Uterus (tissue), 4 donors: ENCODE data around the gene NOG. TPM values are rescaled to one million over a fixed set of nuclear protein-coding genes. Genes with fewer than 3 reads are reported as not detected.

Experiments used
- DNase-seq, 2 donors: peaks; one replicate each; pipeline ENCODE4 v3.0.0-alpha.2; 2019 to 2020
- H3K27ac ChIP-seq, 2 donors: fragments of 200-600 bp; sonication (generic); 1 replicate in 1 of 2; 2 replicates in 1 of 2; pipeline ENCODE4 v1.5.1; 2016 to 2018
- H3K27me3 ChIP-seq, 2 donors: fragments of 200-600 bp; sonication (generic); one replicate each; pipeline ENCODE4 v1.5.1; 2018 to 2019; ENCODE audit warnings: control low read depth in 1 of 2
- H3K36me3 ChIP-seq, 2 donors: fragments of 200-600 bp; sonication (generic); one replicate each; pipeline ENCODE4 v1.5.1; 2019; ENCODE audit warnings: control low read depth in 1 of 2
- H3K4me1 ChIP-seq, 2 donors: fragments of 200-600 bp; sonication (generic); one replicate each; pipeline ENCODE4 v1.5.1; 2018 to 2019; ENCODE audit warnings: control low read depth in 1 of 2
- H3K4me3 ChIP-seq, 2 donors: fragments of 200-600 bp; sonication (generic); 1 replicate in 1 of 2; 2 replicates in 1 of 2; pipeline ENCODE4 v1.5.1; 2018 to 2019; ENCODE audit warnings: mild to moderate bottlenecking in 1 of 2
- H3K9me3 ChIP-seq, 2 donors: fragments of 200-600 bp; sonication (generic); one replicate each; pipeline ENCODE4 v1.5.1; 2019; ENCODE audit warnings: control low read depth in 1 of 2
- POLR2A ChIP-seq, 2 donors: fragments of 450-650 bp; IDR thresholded peaks; one replicate each; pipeline ENCODE4 v1.6.1; 2016; ENCODE audit warnings: antibody characterized with exemption in 2 of 2, mild to moderate bottlenecking in 1 of 2, moderate library complexity in 1 of 2
- intact Hi-C: fragments of 100-400 bp; cut with DNase I; formaldehyde crosslinking; loops from one replicate; pipeline ENCODE4 v1.15.1; 2023; ENCODE audit warnings: low total_unique reads
- small RNA-seq: library from RNA; depleted of rRNA; stranded (forward); fragments of <200 nt; gene quantifications from one replicate; pipeline ENCODE3, GENCODE V24; 2016
- total RNA-seq, 4 donors: library from RNA; depleted of rRNA in 3 of 4; stranded (reverse); fragments of >200 nt in 3 of 4; gene quantifications; one replicate each; pipeline versions ENCODE4 v1.1.0 to v1.2.4, GENCODE V29; 2014 to 2023
- TF ChIP-seq, protein P1 (sequence below), 4 experiments: fragments of 200-600 bp in 2 of 4; fragments of 450-650 bp in 2 of 4; sonication (generic) in 2 of 4; IDR thresholded peaks; one replicate each; pipeline ENCODE4 v1.5.1; 2016 to 2019; ENCODE audit warnings: antibody characterized with exemption in 4 of 4, mild to moderate bottlenecking in 2 of 4, moderate library complexity in 1 of 4
- donor health status: DM: yes; HTN: yes; CAD: no.

NOG gene
- total RNA-seq, 4 donors from 2014 or later, result 0.21 to 2.6 TPM; not detected in 2

DNA sequence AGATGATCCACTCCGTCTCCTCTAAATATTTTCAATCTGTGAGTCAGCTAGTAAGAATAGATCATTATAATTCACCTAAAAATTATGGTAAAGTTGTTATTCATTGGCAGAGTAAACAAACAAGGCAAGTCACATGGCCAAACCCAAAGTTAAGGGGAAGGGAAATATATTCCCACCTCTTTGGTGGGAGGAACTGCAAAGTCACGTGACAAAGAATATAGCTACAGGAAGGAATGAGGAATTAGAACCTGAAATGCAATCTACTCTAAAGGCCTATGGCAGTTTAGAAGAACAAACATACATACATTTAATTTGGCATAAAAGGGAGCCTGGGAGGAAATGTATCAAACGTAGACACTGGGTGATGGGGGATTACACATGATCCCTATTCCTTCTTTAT lies 48.9 kb downstream of the NOG start:
- TF ChIP-seq POLR2A (IDR thresholded peaks at IDR 0.05), result no peak
- TF ChIP-seq, protein P1, sequence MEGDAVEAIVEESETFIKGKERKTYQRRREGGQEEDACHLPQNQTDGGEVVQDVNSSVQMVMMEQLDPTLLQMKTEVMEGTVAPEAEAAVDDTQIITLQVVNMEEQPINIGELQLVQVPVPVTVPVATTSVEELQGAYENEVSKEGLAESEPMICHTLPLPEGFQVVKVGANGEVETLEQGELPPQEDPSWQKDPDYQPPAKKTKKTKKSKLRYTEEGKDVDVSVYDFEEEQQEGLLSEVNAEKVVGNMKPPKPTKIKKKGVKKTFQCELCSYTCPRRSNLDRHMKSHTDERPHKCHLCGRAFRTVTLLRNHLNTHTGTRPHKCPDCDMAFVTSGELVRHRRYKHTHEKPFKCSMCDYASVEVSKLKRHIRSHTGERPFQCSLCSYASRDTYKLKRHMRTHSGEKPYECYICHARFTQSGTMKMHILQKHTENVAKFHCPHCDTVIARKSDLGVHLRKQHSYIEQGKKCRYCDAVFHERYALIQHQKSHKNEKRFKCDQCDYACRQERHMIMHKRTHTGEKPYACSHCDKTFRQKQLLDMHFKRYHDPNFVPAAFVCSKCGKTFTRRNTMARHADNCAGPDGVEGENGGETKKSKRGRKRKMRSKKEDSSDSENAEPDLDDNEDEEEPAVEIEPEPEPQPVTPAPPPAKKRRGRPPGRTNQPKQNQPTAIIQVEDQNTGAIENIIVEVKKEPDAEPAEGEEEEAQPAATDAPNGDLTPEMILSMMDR (IDR thresholded peaks at IDR 0.05), result no peak
- Histone ChIP-seq H3K36me3 (no peaks in the 10 kb centered on the region), H3K27ac (no peak overlapping the region), H3K9me3 (no peaks in the 10 kb centered on the region), H3K4me3 (no peak overlapping the region), H3K4me1 (no peaks in the 10 kb centered on the region), H3K27me3 (no peaks in the 10 kb centered on the region)
- intact Hi-C loops, result no loop called here
- DNase-seq, result no peak

Small RNAs within 50 kb of the gene (small RNA-seq; reads per million reads assigned to genes)
- gene RPL39P33, result not detected

Other genes with a start within 250 kb of the NOG start
- gene C17orf67, start 240.2 kb downstream of the NOG start, total RNA-seq, result 10 to 100 TPM in 1 of 4 donors, 1 to 10 TPM in 2, not detected in 1; 1.4 to 27.4 (median 9.4) TPM
- gene DGKE, start 240.5 kb downstream of the NOG start, total RNA-seq, result 10 to 100 TPM; 14.4 to 31.2 (median 23.1) TPM